SK-N-SH treated with all-trans-retinoic acid at 6 μM for 48 hours (cell line): ENCODE results near the gene LYPD3.
"Not testable (repeated sequence)": the region's sequence is repeated elsewhere in the genome, so short reads cannot be mapped to it uniquely, and the experiment has no call there.

ENCODE experiments used
- ATAC-seq: fragments of 200-7000 bp; cut with Tn5 transposase; 3 replicates; pipeline ENCODE4 v1.9.1; 2020; ENCODE audit warnings: mild to moderate bottlenecking, moderate library complexity
- ARNTL ChIP-seq: fragments of 450-650 bp; formaldehyde crosslinking; IDR thresholded peaks from 2 replicates; pipeline ENCODE4 v1.5.0; 2020; ENCODE audit warnings: low read depth, mild to moderate bottlenecking, moderate library complexity, borderline replicate concordance
- BACH2 ChIP-seq: fragments of 250-450 bp; sonication (Bioruptor Pico); IDR thresholded peaks from 2 replicates; pipeline ENCODE4 v1.9.0; 2021; ENCODE audit warnings: mild to moderate bottlenecking, borderline replicate concordance
- CSDC2 ChIP-seq: fragments of 250-450 bp; sonication (Bioruptor Pico); IDR thresholded peaks from 2 replicates; pipeline ENCODE4 v1.5.0; 2020; ENCODE audit warnings: mild to moderate bottlenecking, moderate library complexity
- CSRNP3 ChIP-seq: fragments of 250-450 bp; sonication (Bioruptor Pico); IDR thresholded peaks from 2 replicates; pipeline ENCODE4 v1.5.1; 2021; ENCODE audit warnings: mild to moderate bottlenecking, moderate library complexity
- ESRRG ChIP-seq: fragments of 250-450 bp; sonication (Bioruptor Pico); IDR thresholded peaks from 2 replicates; pipeline ENCODE4 v1.6.1; 2021; ENCODE audit warnings: mild to moderate bottlenecking
- GLIS3 ChIP-seq: fragments of 250-450 bp; sonication (Bioruptor Pico); IDR thresholded peaks from 2 replicates; pipeline ENCODE4 v1.5.0; 2020; ENCODE audit warnings: mild to moderate bottlenecking, moderate library complexity
- ISL1 ChIP-seq: fragments of 250-450 bp; sonication (Bioruptor Pico); IDR thresholded peaks from 2 replicates; pipeline ENCODE4 v2.1.2; 2022; ENCODE audit warnings: mild to moderate bottlenecking, moderate library complexity
- OSR1 ChIP-seq: fragments of 250-450 bp; sonication (Bioruptor Pico); IDR thresholded peaks from 2 replicates; pipeline ENCODE4 v1.8.0; 2022; ENCODE audit warnings: moderate library complexity, mild to moderate bottlenecking, inconsistent platforms
- PATZ1 ChIP-seq: fragments of 250-450 bp; sonication (Bioruptor Pico); IDR thresholded peaks from 2 replicates; pipeline ENCODE4 v1.8.0; 2020; ENCODE audit warnings: mild to moderate bottlenecking, moderate library complexity, borderline replicate concordance
- POU6F1 ChIP-seq: fragments of 250-450 bp; sonication (Bioruptor Pico); IDR thresholded peaks from 2 replicates; pipeline ENCODE4 v1.8.0; 2021; ENCODE audit warnings: low read depth, mild to moderate bottlenecking, moderate library complexity, borderline replicate concordance
- PPARA ChIP-seq: fragments of 250-450 bp; sonication (Bioruptor Pico); IDR thresholded peaks from 2 replicates; pipeline ENCODE4 v1.5.0; 2020; ENCODE audit warnings: mild to moderate bottlenecking, borderline replicate concordance
- RARB ChIP-seq: fragments of 250-450 bp; sonication (Bioruptor Pico); IDR thresholded peaks from 2 replicates; pipeline ENCODE4 v1.8.0; 2021; ENCODE audit warnings: mild to moderate bottlenecking, moderate library complexity
- SNAI2 ChIP-seq: fragments of 250-450 bp; sonication (Bioruptor Pico); IDR thresholded peaks from 2 replicates; pipeline ENCODE4 v1.5.0; 2020; ENCODE audit warnings: mild to moderate bottlenecking, moderate library complexity
- TCF4 ChIP-seq: fragments of 250-450 bp; sonication (Bioruptor Pico); IDR thresholded peaks from 2 replicates; pipeline ENCODE4 v1.8.0; 2021; ENCODE audit warnings: mild to moderate bottlenecking, moderate library complexity, borderline replicate concordance
- TOX ChIP-seq: fragments of 250-450 bp; sonication (Bioruptor Pico); IDR thresholded peaks from 2 replicates; pipeline ENCODE4 v1.8.0; 2021; ENCODE audit warnings: mild to moderate bottlenecking, moderate library complexity, borderline replicate concordance
- ZC3H10 ChIP-seq: fragments of 250-450 bp; sonication (Bioruptor Pico); IDR thresholded peaks from 2 replicates; pipeline ENCODE4 v1.5.1; 2021; ENCODE audit warnings: mild to moderate bottlenecking, moderate library complexity
- ZFP3 ChIP-seq: fragments of 250-450 bp; sonication (Bioruptor Pico); IDR thresholded peaks from 2 replicates; pipeline ENCODE4 v1.5.0; 2020; ENCODE audit warnings: mild to moderate bottlenecking, moderate library complexity
- ZFP30 ChIP-seq: fragments of 450-650 bp; formaldehyde crosslinking; IDR thresholded peaks from 2 replicates; pipeline ENCODE4 v1.5.0; 2022; ENCODE audit warnings: mild to moderate bottlenecking, moderate library complexity
- ZNF565 ChIP-seq: fragments of 450-650 bp; formaldehyde crosslinking; conservative IDR thresholded peaks from 2 replicates; pipeline ENCODE4 v1.5.0; 2020; ENCODE audit warnings: low read depth, mild to moderate bottlenecking, moderate library complexity
- ZNF70 ChIP-seq: fragments of 450-650 bp; formaldehyde crosslinking; IDR thresholded peaks from 2 replicates; pipeline ENCODE4 v1.5.0; 2020; ENCODE audit warnings: mild to moderate bottlenecking, moderate library complexity
- ZNF8 ChIP-seq: fragments of 450-650 bp; formaldehyde crosslinking; IDR thresholded peaks from 2 replicates; pipeline ENCODE4 v1.5.0; 2020; ENCODE audit warnings: mild to moderate bottlenecking, moderate library complexity

The LYPD3 gene

GRCh38 chr19:43465468-43466120, at the start of gene LYPD3:
LYPD3 (minus strand) TSS chr19:43465608; CDS start chr19:43465571, 37 bp downstream.
- ATAC-seq, result no peak
- TF ChIP-seq CSRNP3 (CRISPR knock-in tag) (no peak), OSR1 (CRISPR knock-in tag) (no peak), ZNF70 (CRISPR knock-in tag) (no peak), POU6F1 (CRISPR knock-in tag) (no peak), SNAI2 (no peak), GLIS3 (CRISPR knock-in tag) (no peak), RARB (CRISPR knock-in tag) (no peak), ESRRG (CRISPR knock-in tag) (no peak), ZNF8 (CRISPR knock-in tag) (no peak), ZFP3 (CRISPR knock-in tag) (no peak), ZFP30 (no peak)

- ATAC-seq, result not testable (repeated sequence)
Observed at GRCh38 chr19:43512399-43512798, 47.0 kb upstream of the LYPD3 start.

GRCh38 chr19:43511324-43511723, 45.9 kb upstream of the LYPD3 start:
- TF ChIP-seq RARB (CRISPR knock-in tag), result no peak
- no peak for TF ChIP-seq ESRRG (CRISPR knock-in tag)
- no peak for TF ChIP-seq CSDC2 (CRISPR knock-in tag)
- no peak for TF ChIP-seq ZFP3 (CRISPR knock-in tag)
- TF ChIP-seq ISL1 (CRISPR knock-in tag), result no peak
- no peak for TF ChIP-seq CSRNP3 (CRISPR knock-in tag)
- TF ChIP-seq TCF4, result no peak
- TF ChIP-seq ZNF565, result no peak
- no peak for ATAC-seq

- no peak for ATAC-seq
- TF ChIP-seq PPARA (CRISPR knock-in tag) (no peak), PATZ1 (no peak), TOX (CRISPR knock-in tag) (no peak), BACH2 (CRISPR knock-in tag) (no peak), GLIS3 (CRISPR knock-in tag) (no peak), SNAI2 (no peak), RARB (CRISPR knock-in tag) (no peak), ZFP3 (CRISPR knock-in tag) (no peak), ESRRG (CRISPR knock-in tag) (no peak), CSDC2 (CRISPR knock-in tag) (no peak), POU6F1 (CRISPR knock-in tag) (no peak), ZC3H10 (CRISPR knock-in tag) (no peak), ISL1 (CRISPR knock-in tag) (no peak), CSRNP3 (CRISPR knock-in tag) (no peak), ZNF565 (no peak), OSR1 (CRISPR knock-in tag) (no peak), ARNTL (CRISPR knock-in tag) (no peak), ZNF70 (CRISPR knock-in tag) (no peak)
Observed at GRCh38 chr19:43510713-43511112, 45.3 kb upstream of the LYPD3 start.
